GM21786 (cell line): Measurements from ENCODE around the gene SPIN2A.
"Not testable (repeated sequence)": the region's sequence is repeated elsewhere in the genome, so short reads cannot be mapped to it uniquely, and the experiment has no call there.

Experiments used
- ATAC-seq: cut with Tn5 transposase; IDR thresholded peaks from one replicate; pipeline ENCODE4 v1.9.1; 2021; ENCODE audit not compliant: unreplicated experiment

SPIN2A gene

DNA sequence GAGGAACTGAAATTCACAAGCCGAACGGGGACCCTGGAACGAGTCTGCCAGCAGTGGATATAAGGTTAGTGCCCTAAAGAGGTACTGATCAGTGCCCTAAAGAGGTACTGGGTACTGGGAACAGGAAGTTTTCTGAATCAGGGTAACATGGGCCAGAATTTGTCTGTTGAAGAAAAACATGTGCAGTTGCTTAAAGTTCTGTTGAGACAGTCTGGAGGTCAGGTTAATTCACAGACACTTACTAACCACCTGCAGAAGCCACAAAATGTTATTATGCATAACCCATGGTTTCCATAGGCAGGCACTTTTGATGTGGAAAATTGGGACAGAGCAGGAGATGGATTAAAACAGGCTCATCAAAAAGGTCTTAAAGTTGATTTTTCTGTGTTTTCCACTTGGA is 33.7 kb downstream of the SPIN2A start:
- ATAC-seq: no peak

DNA sequence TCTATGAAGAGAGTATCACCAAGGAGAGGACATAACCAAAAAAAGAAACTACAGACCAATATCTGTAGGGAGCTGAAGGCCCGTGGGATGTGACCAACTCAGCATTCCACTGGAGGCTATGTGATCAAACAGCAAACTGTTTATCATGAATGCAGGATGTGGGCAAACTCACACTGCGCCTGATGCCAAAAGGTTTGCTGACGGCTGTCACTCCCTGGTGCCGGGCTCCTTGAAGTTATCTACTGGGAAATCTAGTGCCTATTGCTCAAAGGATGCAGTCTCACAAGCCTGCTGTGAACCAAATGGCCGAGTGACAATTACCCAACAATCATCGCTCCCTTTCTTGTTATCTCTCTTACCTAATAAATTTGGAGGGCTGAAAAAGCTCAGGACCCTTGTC is 34.3 kb downstream of the SPIN2A start:
- ATAC-seq: not testable (repeated sequence)
